ENCODE data around the gene KNDC1.
"Not testable (repeated sequence)": the region's sequence is repeated elsewhere in the genome, so short reads cannot be mapped to it uniquely, and the experiment has no call there.

The KNDC1 gene

DNA sequence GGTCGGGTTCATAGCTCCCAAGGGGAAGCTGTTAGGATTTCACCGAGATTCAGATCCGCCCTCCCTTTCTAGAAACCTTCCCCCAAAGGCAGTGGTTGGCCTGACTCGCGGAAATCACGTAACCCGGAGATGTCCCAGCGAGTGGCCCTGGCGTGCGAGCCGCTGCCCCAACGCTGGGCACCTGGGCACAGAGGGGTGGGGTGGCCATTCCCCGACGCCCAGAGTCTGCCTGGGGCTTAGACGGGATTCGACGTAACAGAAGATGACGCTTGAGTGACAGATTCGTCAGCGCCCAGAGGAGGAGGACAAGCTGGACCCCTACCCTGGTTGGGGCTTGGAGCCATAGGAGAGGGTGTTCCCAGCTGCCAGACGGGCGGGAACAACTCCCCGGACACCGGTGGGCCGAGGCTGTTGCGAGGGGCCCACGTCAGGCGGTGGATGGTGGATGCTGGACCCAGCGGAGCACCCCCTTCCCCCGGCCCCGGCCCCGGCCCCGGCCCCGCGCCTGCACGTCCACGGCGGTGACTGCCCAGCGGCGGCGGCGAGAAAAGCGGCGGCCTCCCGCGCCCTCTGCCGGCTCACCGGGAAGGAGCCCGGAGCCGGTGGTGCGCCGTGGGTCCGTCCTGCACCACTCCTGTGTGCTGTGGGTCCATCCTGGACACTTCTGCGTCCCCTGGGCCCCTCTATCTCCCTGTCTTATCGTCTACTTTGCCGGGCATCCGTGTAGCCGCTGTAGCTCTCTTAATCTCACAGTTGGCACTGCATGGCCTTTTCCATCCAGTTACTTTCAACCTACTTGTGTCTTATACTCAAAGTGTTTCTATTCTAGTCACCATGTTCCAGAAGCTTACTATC is 35.4 kb upstream of the KNDC1 start:
- DNase-seq (ENCODE audit: low read depth) = no peak

- DNase-seq (ENCODE audit: low read depth) = no peak
Measured at GRCh38 chr10:133125901-133126300, 34.1 kb upstream of the KNDC1 start.

- DNase-seq (ENCODE audit: low read depth) = no peak
Measured at GRCh38 chr10:133126431-133127290, 33.4 kb upstream of the KNDC1 start.

- no peak for DNase-seq (ENCODE audit: low read depth)
Measured at GRCh38 chr10:133127291-133128125, 32.5 kb upstream of the KNDC1 start.

DNA sequence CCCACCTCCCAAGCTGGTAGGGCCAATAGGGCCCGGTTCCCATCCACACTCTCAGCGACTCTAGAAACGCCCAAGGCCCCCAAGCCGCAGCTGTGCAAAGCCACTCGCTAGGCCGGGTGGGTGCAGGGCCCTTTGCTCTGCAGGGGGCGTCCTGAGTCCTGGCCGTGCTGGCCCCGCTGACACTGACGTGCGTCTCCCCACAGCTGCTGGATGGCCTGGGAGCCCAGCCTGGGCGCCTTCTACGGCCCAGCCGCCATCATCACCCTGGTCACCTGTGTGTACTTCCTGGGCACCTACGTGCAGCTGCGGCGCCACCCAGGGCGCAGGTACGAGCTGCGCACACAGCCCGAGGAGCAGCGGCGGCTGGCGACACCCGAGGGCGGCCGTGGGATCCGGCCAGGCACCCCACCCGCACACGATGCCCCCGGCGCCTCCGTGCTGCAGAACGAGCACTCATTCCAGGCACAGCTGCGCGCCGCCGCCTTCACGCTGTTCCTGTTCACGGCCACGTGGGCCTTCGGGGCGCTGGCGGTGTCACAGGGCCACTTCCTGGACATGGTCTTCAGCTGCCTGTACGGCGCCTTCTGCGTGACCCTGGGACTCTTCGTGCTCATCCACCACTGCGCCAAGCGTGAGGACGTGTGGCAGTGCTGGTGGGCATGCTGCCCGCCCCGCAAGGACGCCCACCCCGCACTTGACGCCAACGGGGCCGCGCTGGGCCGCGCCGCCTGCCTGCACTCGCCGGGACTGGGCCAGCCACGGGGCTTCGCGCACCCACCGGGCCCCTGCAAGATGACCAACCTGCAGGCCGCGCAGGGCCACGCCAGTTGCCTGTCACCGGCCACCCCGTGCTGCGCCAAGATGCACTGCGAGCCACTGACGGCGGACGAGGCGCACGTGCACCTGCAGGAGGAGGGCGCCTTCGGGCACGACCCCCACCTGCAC is 31.6 kb upstream of the KNDC1 start:
- DNase-seq (ENCODE audit: low read depth) = no peak

GRCh38 chr10:133129071-133129858 is 30.8 kb upstream of the KNDC1 start:
- no peak for DNase-seq (ENCODE audit: low read depth)

DNA sequence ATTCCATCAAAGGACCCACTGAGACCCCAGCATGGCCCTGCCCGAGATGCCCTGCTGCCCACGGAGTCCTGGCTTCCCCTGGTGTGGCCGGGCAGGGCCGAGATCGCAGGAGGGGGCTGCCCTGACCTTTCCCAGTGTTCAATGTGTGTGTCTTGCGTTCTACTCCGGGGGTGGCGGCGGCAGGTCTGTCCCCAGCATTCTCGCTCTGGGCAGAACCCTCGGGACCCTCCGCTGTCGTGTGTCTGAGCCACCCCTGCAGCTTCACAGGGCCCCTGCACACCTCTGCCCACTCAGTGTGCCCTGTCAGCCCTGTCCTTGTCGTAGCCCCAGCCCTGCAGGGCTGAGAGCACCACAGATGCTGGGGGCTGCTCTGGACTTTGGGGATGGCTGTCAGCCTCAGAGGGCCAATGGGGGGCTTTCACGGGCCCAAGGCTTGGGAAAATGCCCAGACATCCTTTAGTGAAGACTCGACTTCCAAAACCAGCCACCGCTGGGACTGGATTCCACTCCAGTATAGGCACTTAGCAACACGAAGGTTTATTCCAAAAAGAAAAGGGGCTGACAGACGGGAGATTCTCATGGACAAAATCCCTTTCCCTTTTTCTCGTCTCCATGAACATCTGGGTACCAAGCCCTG is 30.0 kb upstream of the KNDC1 start:
- DNase-seq (ENCODE audit: low read depth) = no peak

DNA sequence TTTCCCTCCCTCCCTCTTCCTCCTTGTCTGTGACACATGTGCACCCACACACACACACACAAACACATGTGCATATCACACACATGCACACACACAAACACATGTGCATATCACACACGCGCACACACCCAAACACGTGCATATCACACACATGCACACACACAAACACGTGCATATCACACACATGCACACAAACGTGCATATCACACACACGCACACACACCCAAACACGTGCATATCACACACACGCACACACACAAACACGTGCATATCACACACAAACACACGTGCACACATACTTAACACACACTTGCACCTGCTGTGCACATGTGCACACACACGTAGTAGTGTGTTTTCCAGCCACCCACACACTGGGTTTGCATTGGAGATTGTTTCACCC is 29.4 kb upstream of the KNDC1 start:
- no peak for DNase-seq (ENCODE audit: low read depth)

- DNase-seq (ENCODE audit: low read depth) = no peak
Measured at GRCh38 chr10:133131053-133131452, 29.0 kb upstream of the KNDC1 start.

- no peak for DNase-seq (ENCODE audit: low read depth)
Measured at GRCh38 chr10:133131734-133132472, 28.1 kb upstream of the KNDC1 start.

- DNase-seq (ENCODE audit: low read depth) = no peak
Measured at GRCh38 chr10:133132473-133133291, 27.3 kb upstream of the KNDC1 start.

- no peak for DNase-seq (ENCODE audit: low read depth)
Measured at GRCh38 chr10:133133471-133134231, 26.4 kb upstream of the KNDC1 start.

- DNase-seq (ENCODE audit: low read depth) = no peak
Measured at GRCh38 chr10:133134411-133135115, 25.5 kb upstream of the KNDC1 start.

- no peak for DNase-seq (ENCODE audit: low read depth)
Measured at GRCh38 chr10:133135116-133135465, 24.9 kb upstream of the KNDC1 start.

- not testable (repeated sequence) for DNase-seq (ENCODE audit: low read depth)
Measured at GRCh38 chr10:133137486-133138145, 22.4 kb upstream of the KNDC1 start.

- no peak for DNase-seq (ENCODE audit: low read depth)
Measured at GRCh38 chr10:133139551-133140065, 20.4 kb upstream of the KNDC1 start.
